Osteoblast (primary cell): ENCODE data around the gene RNF215. TPM values are rescaled to one million over a fixed set of nuclear protein-coding genes. Genes with fewer than 3 reads are reported as not detected.

Experiments used
- DNase-seq: peaks from one replicate; pipeline ENCODE4 v3.0.0; 2011; ENCODE audit warnings: low spot score, mixed read lengths; ENCODE audit not compliant: insufficient read length; ENCODE audit errors: missing footprints
- H2AFZ ChIP-seq: 2 replicates; pipeline ENCODE4 v1.6.0; 2011; ENCODE audit warnings: mild to moderate bottlenecking, low read length
- H3K27ac ChIP-seq: 2 replicates; pipeline ENCODE4 v1.5.1; 2011; ENCODE audit warnings: mild to moderate bottlenecking, low read depth, low read length, moderate library complexity
- H3K27me3 ChIP-seq: 2 replicates; pipeline ENCODE4 v1.6.0; 2012; ENCODE audit warnings: mild to moderate bottlenecking, control low read depth, inconsistent platforms, low read length, moderate library complexity; ENCODE audit not compliant: insufficient read depth
- H3K36me3 ChIP-seq: 2 replicates; pipeline ENCODE4 v1.5.1; 2011; ENCODE audit warnings: mild to moderate bottlenecking, low read length, control low read depth, moderate library complexity; ENCODE audit not compliant: insufficient read depth
- H3K4me1 ChIP-seq: 2 replicates; pipeline ENCODE4 v1.5.1; 2011; ENCODE audit warnings: mild to moderate bottlenecking, low read length, control low read depth, moderate library complexity; ENCODE audit not compliant: insufficient read depth
- H3K4me2 ChIP-seq: 2 replicates; pipeline ENCODE4 v1.6.0; 2011; ENCODE audit warnings: mild to moderate bottlenecking, low read length; ENCODE audit not compliant: insufficient read depth
- H3K4me3 ChIP-seq: fragments of 200-600 bp; sonication (generic); 3 replicates; pipeline ENCODE4 v1.5.1; 2012; ENCODE audit warnings: mild to moderate bottlenecking, low read length, inconsistent platforms; ENCODE audit not compliant: insufficient read depth
- H3K79me2 ChIP-seq: 2 replicates; pipeline ENCODE4 v1.6.0; 2012; ENCODE audit warnings: mild to moderate bottlenecking, low read length, control low read depth, inconsistent platforms; ENCODE audit not compliant: insufficient read depth
- H3K9me3 ChIP-seq: 2 replicates; pipeline ENCODE4 v1.5.1; 2011; ENCODE audit warnings: low read depth, low read length, control low read depth
- H4K20me1 ChIP-seq: 2 replicates; pipeline ENCODE4 v1.6.0; 2012; ENCODE audit warnings: mild to moderate bottlenecking, low read length, control low read depth; ENCODE audit not compliant: insufficient read depth
- total RNA-seq: library from RNA; depleted of rRNA; stranded (reverse); fragments of >200 nt; gene quantifications from 2 replicates; pipeline ENCODE4 v1.2.3, GENCODE V29; 2012
- TF ChIP-seq, protein P1 (sequence below): IDR thresholded peaks from 2 replicates; pipeline ENCODE4 v1.5.1; 2011; ENCODE audit warnings: mild to moderate bottlenecking, low read depth, low read length, moderate library complexity; ENCODE audit errors: extremely low read depth

RNF215 gene
- total RNA-seq, 1 donor, result 20.6 TPM

GRCh38 chr22:30386608-30386959 lies 627 bp downstream of the RNF215 start:
- TF ChIP-seq, protein P1, sequence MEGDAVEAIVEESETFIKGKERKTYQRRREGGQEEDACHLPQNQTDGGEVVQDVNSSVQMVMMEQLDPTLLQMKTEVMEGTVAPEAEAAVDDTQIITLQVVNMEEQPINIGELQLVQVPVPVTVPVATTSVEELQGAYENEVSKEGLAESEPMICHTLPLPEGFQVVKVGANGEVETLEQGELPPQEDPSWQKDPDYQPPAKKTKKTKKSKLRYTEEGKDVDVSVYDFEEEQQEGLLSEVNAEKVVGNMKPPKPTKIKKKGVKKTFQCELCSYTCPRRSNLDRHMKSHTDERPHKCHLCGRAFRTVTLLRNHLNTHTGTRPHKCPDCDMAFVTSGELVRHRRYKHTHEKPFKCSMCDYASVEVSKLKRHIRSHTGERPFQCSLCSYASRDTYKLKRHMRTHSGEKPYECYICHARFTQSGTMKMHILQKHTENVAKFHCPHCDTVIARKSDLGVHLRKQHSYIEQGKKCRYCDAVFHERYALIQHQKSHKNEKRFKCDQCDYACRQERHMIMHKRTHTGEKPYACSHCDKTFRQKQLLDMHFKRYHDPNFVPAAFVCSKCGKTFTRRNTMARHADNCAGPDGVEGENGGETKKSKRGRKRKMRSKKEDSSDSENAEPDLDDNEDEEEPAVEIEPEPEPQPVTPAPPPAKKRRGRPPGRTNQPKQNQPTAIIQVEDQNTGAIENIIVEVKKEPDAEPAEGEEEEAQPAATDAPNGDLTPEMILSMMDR, result no peak
- peaks cover 12% of the 10 kb centered on the region for H3K4me1 ChIP-seq
- no peaks in the 10 kb centered on the region for H3K9me3 ChIP-seq
- H4K20me1 ChIP-seq, result no peaks in the 10 kb centered on the region
- H3K36me3 ChIP-seq, result peaks cover 13% of the 10 kb centered on the region
- H3K27me3 ChIP-seq, result no peaks in the 10 kb centered on the region
- no peak overlapping the region for H3K27ac ChIP-seq
- H3K4me3 ChIP-seq, result peak overlapping the region; percentile 79
- peak overlapping the region; percentile 72 for H2AFZ ChIP-seq
- peaks cover 8% of the 10 kb centered on the region for H3K79me2 ChIP-seq
- peak overlapping the region; percentile 84 for H3K4me2 ChIP-seq
- no peak for DNase-seq

- Histone ChIP-seq H3K4me3 (no peak overlapping the region), H3K36me3 (peaks cover 16% of the 10 kb centered on the region), H3K4me1 (peaks cover 9% of the 10 kb centered on the region), H2AFZ (no peak overlapping the region), H3K27ac (no peak overlapping the region), H3K27me3 (no peaks in the 10 kb centered on the region), H3K4me2 (peak overlapping the region; percentile 84), H3K79me2 (peaks cover 8% of the 10 kb centered on the region), H4K20me1 (no peaks in the 10 kb centered on the region), H3K9me3 (no peaks in the 10 kb centered on the region)
- peak; percentile 83 for DNase-seq
- TF ChIP-seq, protein P1, result no peak
Observed at GRCh38 chr22:30385942-30386341, 1.3 kb downstream of the RNF215 start.

DNA sequence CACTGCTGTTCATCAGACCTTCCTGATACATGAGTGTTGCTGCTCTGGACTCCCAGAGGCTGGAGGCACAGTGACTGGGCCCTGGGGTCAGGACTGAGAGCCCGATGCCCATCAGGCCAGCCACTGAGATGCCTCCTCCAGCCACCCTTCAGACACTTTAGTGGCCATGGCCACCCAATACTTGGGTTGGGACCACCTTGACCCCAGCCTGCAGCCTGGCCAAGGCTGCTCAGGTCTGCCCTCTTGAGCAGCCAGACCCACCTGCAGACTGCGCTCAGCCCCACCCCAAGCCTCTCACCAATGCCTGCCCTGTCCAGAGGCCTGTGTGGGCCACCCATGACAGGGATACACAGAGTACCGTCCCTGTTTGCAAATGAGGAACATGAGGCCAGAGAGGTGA lies 4.2 kb downstream of the RNF215 start:
- DNase-seq, result peak; percentile 53
- peaks cover 19% of the 10 kb centered on the region for H3K36me3 ChIP-seq
- H3K79me2 ChIP-seq, result peaks cover 8% of the 10 kb centered on the region
- no peaks in the 10 kb centered on the region for H3K9me3 ChIP-seq
- H4K20me1 ChIP-seq, result no peaks in the 10 kb centered on the region
- H3K4me2 ChIP-seq, result no peak overlapping the region
- H3K4me3 ChIP-seq, result no peak overlapping the region
- H2AFZ ChIP-seq, result no peak overlapping the region
- H3K27ac ChIP-seq, result no peak overlapping the region
- peaks cover 9% of the 10 kb centered on the region for H3K4me1 ChIP-seq
- H3K27me3 ChIP-seq, result no peaks in the 10 kb centered on the region
- TF ChIP-seq, protein P1, result no peak

GRCh38 chr22:30382340-30382739 lies 4.9 kb downstream of the RNF215 start:
- no peak overlapping the region for H3K27ac ChIP-seq
- peaks cover 25% of the 10 kb centered on the region for H3K36me3 ChIP-seq
- peaks cover 8% of the 10 kb centered on the region for H3K79me2 ChIP-seq
- H4K20me1 ChIP-seq, result no peaks in the 10 kb centered on the region
- DNase-seq, result no peak
- TF ChIP-seq, protein P1, result no peak
- H2AFZ ChIP-seq, result no peak overlapping the region
- H3K4me2 ChIP-seq, result no peak overlapping the region
- peaks cover 9% of the 10 kb centered on the region for H3K4me1 ChIP-seq
- H3K27me3 ChIP-seq, result no peaks in the 10 kb centered on the region
- H3K4me3 ChIP-seq, result no peak overlapping the region
- no peaks in the 10 kb centered on the region for H3K9me3 ChIP-seq
